HEK293 (cell line): ENCODE data around the gene PPP1R11.

Source experiments
- KLF1 ChIP-seq: fragments of 450-650 bp; formaldehyde crosslinking; IDR thresholded peaks from 2 replicates; pipeline ENCODE4 v1.5.1; 2016; ENCODE audit warnings: missing biosample characterization, missing genetic modification characterization
- SCRT2 ChIP-seq: fragments of 450-650 bp; formaldehyde crosslinking; IDR thresholded peaks from 2 replicates; pipeline ENCODE4 v1.5.1; 2016; ENCODE audit warnings: missing biosample characterization, missing genetic modification characterization
- TCF7L2 ChIP-seq: IDR thresholded peaks from 2 replicates; pipeline ENCODE4 v1.6.1; 2011; ENCODE audit warnings: low read depth, mild to moderate bottlenecking, inconsistent platforms, low read length, moderate library complexity, borderline replicate concordance
- ZNF501 ChIP-seq: fragments of 450-650 bp; formaldehyde crosslinking; IDR thresholded peaks from 2 replicates; pipeline ENCODE4 v1.5.1; 2016; ENCODE audit warnings: missing biosample characterization, missing genetic modification characterization
- TF ChIP-seq, protein P1 (sequence below): fragments of 450-650 bp; formaldehyde crosslinking; IDR thresholded peaks from 2 replicates; pipeline ENCODE4 v1.5.1; 2016; ENCODE audit warnings: missing biosample characterization, missing genetic modification characterization
- TF ChIP-seq, protein P2 (sequence below): fragments of 450-650 bp; formaldehyde crosslinking; IDR thresholded peaks from 2 replicates; pipeline ENCODE4 v1.5.1; 2016; ENCODE audit warnings: missing biosample characterization, missing genetic modification characterization

DNA sequence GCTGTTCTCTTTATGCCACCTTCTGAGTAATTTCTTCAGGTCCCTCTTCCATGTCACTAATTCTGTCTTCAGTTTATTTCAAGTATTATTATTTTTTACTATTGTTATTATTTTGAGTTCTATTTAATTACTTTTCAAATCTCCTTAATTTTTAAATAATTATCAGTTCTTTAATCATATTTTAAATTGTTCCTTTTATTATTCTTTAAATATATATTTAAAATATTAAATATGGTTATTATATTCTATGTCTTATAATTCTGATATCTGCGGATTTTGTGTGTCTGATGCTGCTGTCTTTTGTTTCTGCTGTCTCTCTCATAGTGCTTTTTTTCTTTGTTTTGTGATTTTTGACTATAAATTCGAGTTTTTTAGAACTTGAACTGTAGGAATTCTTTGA lies 3.7 kb upstream of the PPP1R11 start:
- TF ChIP-seq TCF7L2 (no peak), SCRT2 (tag by site-specific recombination) (no peak), ZNF501 (no peak), KLF1 (tag by site-specific recombination) (no peak)
- TF ChIP-seq, protein P1, sequence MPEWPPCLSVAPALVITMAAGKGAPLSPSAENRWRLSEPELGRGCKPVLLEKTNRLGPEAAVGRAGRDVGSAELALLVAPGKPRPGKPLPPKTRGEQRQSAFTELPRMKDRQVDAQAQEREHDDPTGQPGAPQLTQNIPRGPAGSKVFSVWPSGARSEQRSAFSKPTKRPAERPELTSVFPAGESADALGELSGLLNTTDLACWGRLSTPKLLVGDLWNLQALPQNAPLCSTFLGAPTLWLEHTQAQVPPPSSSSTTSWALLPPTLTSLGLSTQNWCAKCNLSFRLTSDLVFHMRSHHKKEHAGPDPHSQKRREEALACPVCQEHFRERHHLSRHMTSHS (tag by site-specific recombination), result no peak
- TF ChIP-seq, protein P2, sequence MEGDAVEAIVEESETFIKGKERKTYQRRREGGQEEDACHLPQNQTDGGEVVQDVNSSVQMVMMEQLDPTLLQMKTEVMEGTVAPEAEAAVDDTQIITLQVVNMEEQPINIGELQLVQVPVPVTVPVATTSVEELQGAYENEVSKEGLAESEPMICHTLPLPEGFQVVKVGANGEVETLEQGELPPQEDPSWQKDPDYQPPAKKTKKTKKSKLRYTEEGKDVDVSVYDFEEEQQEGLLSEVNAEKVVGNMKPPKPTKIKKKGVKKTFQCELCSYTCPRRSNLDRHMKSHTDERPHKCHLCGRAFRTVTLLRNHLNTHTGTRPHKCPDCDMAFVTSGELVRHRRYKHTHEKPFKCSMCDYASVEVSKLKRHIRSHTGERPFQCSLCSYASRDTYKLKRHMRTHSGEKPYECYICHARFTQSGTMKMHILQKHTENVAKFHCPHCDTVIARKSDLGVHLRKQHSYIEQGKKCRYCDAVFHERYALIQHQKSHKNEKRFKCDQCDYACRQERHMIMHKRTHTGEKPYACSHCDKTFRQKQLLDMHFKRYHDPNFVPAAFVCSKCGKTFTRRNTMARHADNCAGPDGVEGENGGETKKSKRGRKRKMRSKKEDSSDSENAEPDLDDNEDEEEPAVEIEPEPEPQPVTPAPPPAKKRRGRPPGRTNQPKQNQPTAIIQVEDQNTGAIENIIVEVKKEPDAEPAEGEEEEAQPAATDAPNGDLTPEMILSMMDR (tag by site-specific recombination), result no peak
